H7 (cell line): ENCODE data around the gene PTAR1. TPM values are rescaled to one million over a fixed set of nuclear protein-coding genes. Genes with fewer than 3 reads are reported as not detected.

Experiments used
- DNase-seq: peaks from one replicate; pipeline ENCODE4 v3.0.0; 2012
- H3K27me3 ChIP-seq: 2 replicates; pipeline ENCODE4 v1.6.0; 2011; ENCODE audit warnings: mild to moderate bottlenecking, low read length; ENCODE audit not compliant: control insufficient read depth, insufficient read depth
- H3K36me3 ChIP-seq: replicated peaks from 2 replicates; pipeline ENCODE4 v1.5.1; 2011; ENCODE audit warnings: low read length; ENCODE audit not compliant: control insufficient read depth, insufficient read depth
- H3K4me3 ChIP-seq: 2 replicates; pipeline ENCODE4 v1.5.1; 2011; ENCODE audit warnings: low read depth, mild to moderate bottlenecking, control low read depth, low read length, moderate library complexity; ENCODE audit not compliant: insufficient read depth
- total RNA-seq: library from RNA; depleted of rRNA; stranded (reverse); fragments of >200 nt; shearing (Covaris generic); gene quantifications from 2 replicates; pipeline ENCODE4 v1.2.3, GENCODE V29; 2014; rRNA removed

Gene PTAR1
- total RNA-seq, 1 experiment from 2014 or later = 66.7 TPM

GRCh38 chr9:69674112-69674685 lies 85.6 kb downstream of the PTAR1 start:
- peaks cover 19% of the 10 kb centered on the region for H3K27me3 ChIP-seq
- H3K36me3 ChIP-seq = no peaks in the 10 kb centered on the region
- peak; percentile 45 for DNase-seq
- no peak overlapping the region for H3K4me3 ChIP-seq

- H3K36me3 ChIP-seq = no peaks in the 10 kb centered on the region
- H3K27me3 ChIP-seq = peaks cover 19% of the 10 kb centered on the region
- no peak for DNase-seq
- H3K4me3 ChIP-seq = peak overlapping the region; percentile 51; the same call in 1 of the 2 replicates
Observed at GRCh38 chr9:69673311-69673640, 86.5 kb downstream of the PTAR1 start.

- peak overlapping the region; percentile 51 for H3K4me3 ChIP-seq
- peak; percentile 87 for DNase-seq
- H3K36me3 ChIP-seq = no peaks in the 10 kb centered on the region
- peaks cover 19% of the 10 kb centered on the region for H3K27me3 ChIP-seq
Observed at GRCh38 chr9:69672596-69673310, 87.1 kb downstream of the PTAR1 start.

- Histone ChIP-seq H3K27me3 (peaks cover 19% of the 10 kb centered on the region), H3K36me3 (no peaks in the 10 kb centered on the region), H3K4me3 (peak within 1 kb of the TSS; percentile 51)
- DNase-seq = peak; percentile 83
Observed at GRCh38 chr9:69671879-69672595, 87.8 kb downstream of the PTAR1 start, which contains the start of gene APBA1. Gene APBA1 (minus strand): TSS chr9:69672371.

GRCh38 chr9:69671311-69671878 lies 88.4 kb downstream of the PTAR1 start:
- H3K4me3 ChIP-seq = peak overlapping the region; percentile 51
- peaks cover 19% of the 10 kb centered on the region for H3K27me3 ChIP-seq
- no peak for DNase-seq

GRCh38 chr9:69667306-69667705 lies 92.5 kb downstream of the PTAR1 start:
- DNase-seq = peak; percentile 32
- Histone ChIP-seq H3K36me3 (no peaks in the 10 kb centered on the region), H3K4me3 (no peak overlapping the region), H3K27me3 (peaks cover 19% of the 10 kb centered on the region)

More at GRCh38 chr9:69671311-69671878, 88.4 kb downstream of the PTAR1 start:
- no peaks in the 10 kb centered on the region for H3K36me3 ChIP-seq

GRCh38 chr9:69660304-69660703 lies 99.5 kb downstream of the PTAR1 start:
- H3K4me3 ChIP-seq = no peak overlapping the region
- no peaks in the 10 kb centered on the region for H3K36me3 ChIP-seq
- DNase-seq = no peak
- no peaks in the 10 kb centered on the region for H3K27me3 ChIP-seq

Other genes starting within 250 kb of the PTAR1 start
- gene APBA1, start 87.6 kb downstream of the PTAR1 start, total RNA-seq = 0.52 and 0.81 TPM in 2 replicates
- gene CFAP95, start 60.8 kb upstream of the PTAR1 start, total RNA-seq = 30.0 and 39.6 TPM in 2 replicates